SK-N-SH (cell line): ENCODE results near the gene LOXL4. TPM values are rescaled to one million over a fixed set of nuclear protein-coding genes. Genes with fewer than 3 reads are reported as not detected.

Source experiments
- CTCF ChIA-PET: fragments of 300-600, 350-600 bp; formaldehyde crosslinking; extraction: SDS; loops from one replicate; lab custom pipeline; 2021; lab: Yijun Ruan, JAX
- POLR2A ChIA-PET: fragments of 350-600 bp; sonication (Branson Sonifier 250); formaldehyde crosslinking; extraction: SDS; loops from one replicate; lab custom pipeline; 2020; ENCODE audit warnings: antibody characterized with exemption, inconsistent platforms; lab: Yijun Ruan, JAX
- DNase-seq: peaks from one replicate; pipeline ENCODE4 v3.0.0; 2012
- H2AFZ ChIP-seq: fragments of 200-600 bp; sonication (generic); 2 replicates; pipeline ENCODE4 v1.8.1; 2016; ENCODE audit warnings: antibody characterized with exemption, mild to moderate bottlenecking, low read depth
- H3F3A ChIP-seq: fragments of 200-600 bp; sonication (generic); replicated peaks from 2 replicates; pipeline ENCODE3; 2016; ENCODE audit warnings: antibody characterized with exemption, mild to moderate bottlenecking; ENCODE audit not compliant: insufficient read depth
- H3K27ac ChIP-seq, 2 experiments: fragments of 200-500 bp in 1 of 2; fragments of 200-600 bp in 1 of 2; sonication (Bioruptor generic) in 1 of 2; sonication (generic), shearing (Covaris generic) in 1 of 2; 2 replicates each; pipeline versions ENCODE4 v1.5.1 to v1.6.1; 2014 to 2016; ENCODE audit warnings: low read depth in 2 of 2, inconsistent platforms in 1 of 2, low read length in 1 of 2, mild to moderate bottlenecking in 1 of 2, mixed read lengths in 1 of 2
- H3K27me3 ChIP-seq: fragments of 200-600 bp; sonication (generic), shearing (Covaris generic); 2 replicates; pipeline ENCODE4 v1.6.1; 2016; ENCODE audit warnings: mixed run types; ENCODE audit not compliant: insufficient read depth
- H3K36me3 ChIP-seq, 2 experiments: fragments of 200-500 bp in 1 of 2; fragments of 200-600 bp in 1 of 2; sonication (Bioruptor generic) in 1 of 2; sonication (generic) in 1 of 2; replicated peaks in 1 of 2; 2 replicates each; pipeline versions ENCODE3 to v1.5.1; 2014 to 2016; ENCODE audit warnings: low read length in 1 of 2, mild to moderate bottlenecking in 1 of 2; ENCODE audit not compliant: insufficient read depth in 2 of 2, control insufficient read depth in 1 of 2
- H3K4me1 ChIP-seq, 2 experiments: fragments of 200-500 bp in 1 of 2; fragments of 200-600 bp in 1 of 2; sonication (Bioruptor generic) in 1 of 2; sonication (generic), shearing (Covaris generic) in 1 of 2; 2 replicates each; pipeline versions ENCODE4 v1.5.1 to v1.6.1; 2014 to 2016; ENCODE audit warnings: low read depth in 1 of 2, low read length in 1 of 2, mixed run types in 1 of 2; ENCODE audit not compliant: insufficient read depth in 2 of 2, control insufficient read depth in 1 of 2
- H3K4me2 ChIP-seq: fragments of 200-600 bp; sonication (generic), shearing (Covaris generic); 2 replicates; pipeline ENCODE4 v1.6.1; 2017; ENCODE audit warnings: mixed run types
- H3K4me3 ChIP-seq, 2 experiments: fragments of 200-500 bp in 1 of 2; fragments of 200-600 bp in 1 of 2; sonication (Bioruptor generic) in 1 of 2; sonication (generic), shearing (Covaris generic) in 1 of 2; 2 replicates each; pipeline versions ENCODE4 v1.5.1 to v1.8.1; 2014 to 2016; ENCODE audit warnings: low read depth in 2 of 2, inconsistent platforms in 1 of 2, low read length in 1 of 2, mild to moderate bottlenecking in 1 of 2, mixed read lengths in 1 of 2, moderate library complexity in 1 of 2
- H3K79me2 ChIP-seq: fragments of 200-600 bp; sonication (generic); 2 replicates; pipeline ENCODE4 v1.8.1; 2017; ENCODE audit warnings: mild to moderate bottlenecking; ENCODE audit not compliant: insufficient read depth
- H3K9ac ChIP-seq: fragments of 200-600 bp; sonication (generic); 2 replicates; pipeline ENCODE4 v1.6.1; 2017; ENCODE audit warnings: mixed run types
- H3K9me2 ChIP-seq: fragments of 200-600 bp; sonication (generic); 2 replicates; pipeline ENCODE4 v1.6.1; 2017; ENCODE audit warnings: mixed run types
- H3K9me3 ChIP-seq: fragments of 200-600 bp; sonication (generic); 2 replicates; pipeline ENCODE4 v1.6.1; 2017; ENCODE audit warnings: mixed run types, mild to moderate bottlenecking, moderate library complexity
- H4K20me1 ChIP-seq: fragments of 200-600 bp; sonication (generic); 2 replicates; pipeline ENCODE4 v1.6.1; 2017; ENCODE audit warnings: mild to moderate bottlenecking, mixed run types; ENCODE audit not compliant: insufficient read depth
- CHD2 ChIP-seq: fragments of 150-350 bp; IDR thresholded peaks from 2 replicates; pipeline ENCODE4 v1.6.1; 2018; ENCODE audit warnings: low read length; ENCODE audit not compliant: partially characterized antibody
- EP300 ChIP-seq, 2 experiments: IDR thresholded peaks; 2 replicates each; pipeline versions ENCODE4 v1.4.0 to v1.6.1; 2012; ENCODE audit warnings: borderline replicate concordance in 1 of 2, low read depth in 1 of 2, low read length in 1 of 2
- EZH2phosphoT487 ChIP-seq: fragments of 200-600 bp; sonication (generic); IDR thresholded peaks from 2 replicates; pipeline ENCODE4 v1.6.1; 2017; ENCODE audit warnings: low read depth, mixed run types, mild to moderate bottlenecking, antibody characterized with exemption, moderate library complexity, borderline replicate concordance
- FOSL2 ChIP-seq: IDR thresholded peaks from 2 replicates; pipeline ENCODE4 v1.4.0; 2012; ENCODE audit warnings: low read depth, mild to moderate bottlenecking, moderate library complexity, borderline replicate concordance
- FOXJ3 ChIP-seq: sonication (generic); formaldehyde crosslinking; IDR thresholded peaks from 2 replicates; pipeline ENCODE4 v1.5.1; 2020; ENCODE audit warnings: mild to moderate bottlenecking, missing genetic modification reagents
- GABPA ChIP-seq: IDR thresholded peaks from 2 replicates; pipeline ENCODE4 v1.4.0; 2012; ENCODE audit warnings: low read depth, mild to moderate bottlenecking
- GATA2 ChIP-seq: sonication (generic); formaldehyde crosslinking; IDR thresholded peaks from 2 replicates; pipeline ENCODE4 v1.5.0; 2020; ENCODE audit warnings: mild to moderate bottlenecking, missing genetic modification reagents
- JUND ChIP-seq: IDR thresholded peaks from 2 replicates; pipeline ENCODE4 v1.4.0; 2012
- MXI1 ChIP-seq: IDR thresholded peaks from 2 replicates; pipeline ENCODE4 v1.6.1; 2012; ENCODE audit warnings: mild to moderate bottlenecking, low read depth, low read length, improper control_type of control experiment
- NFIC ChIP-seq: IDR thresholded peaks from 2 replicates; pipeline ENCODE4 v1.4.0; 2012; ENCODE audit warnings: borderline replicate concordance
- NRF1 ChIP-seq: IDR thresholded peaks from 2 replicates; pipeline ENCODE4 v1.6.1; 2012; ENCODE audit warnings: low read depth, mild to moderate bottlenecking, low read length
- POLR2AphosphoS5 ChIP-seq: IDR thresholded peaks from 2 replicates; pipeline ENCODE4 v1.6.1; 2012; ENCODE audit warnings: low read depth, low read length
- RAD21 ChIP-seq: IDR thresholded peaks from 2 replicates; pipeline ENCODE4 v1.6.1; 2012; ENCODE audit warnings: mild to moderate bottlenecking, low read length
- RCOR1 ChIP-seq: fragments of 150-350 bp; IDR thresholded peaks from 2 replicates; pipeline ENCODE4 v1.6.1; 2017; ENCODE audit warnings: antibody characterized with exemption, low read length
- RXRA ChIP-seq: IDR thresholded peaks from 2 replicates; pipeline ENCODE4 v1.4.0; 2012; ENCODE audit warnings: low read depth, mild to moderate bottlenecking, borderline replicate concordance
- SMC3 ChIP-seq: IDR thresholded peaks from 2 replicates; pipeline ENCODE4 v1.6.1; 2012; ENCODE audit warnings: low read depth, low read length, improper control_type of control experiment
- TAF1 ChIP-seq: IDR thresholded peaks from 2 replicates; pipeline ENCODE4 v1.6.1; 2012; ENCODE audit warnings: low read depth, mild to moderate bottlenecking, low read length, moderate library complexity, borderline replicate concordance
- USF1 ChIP-seq: IDR thresholded peaks from 2 replicates; pipeline ENCODE4 v1.4.0; 2012; ENCODE audit warnings: low read depth, borderline replicate concordance
- USF2 ChIP-seq: fragments of 150-350 bp; IDR thresholded peaks from 2 replicates; pipeline ENCODE4 v1.6.1; 2017; ENCODE audit warnings: antibody characterized with exemption, low read length, low read depth, borderline replicate concordance
- YY1 ChIP-seq: IDR thresholded peaks from 2 replicates; pipeline ENCODE4 v1.4.0; 2012; ENCODE audit warnings: low read depth, mild to moderate bottlenecking
- WGBS: methylation state at CpG from one replicate; pipeline ENCODE4 v1.1.6; 2017; ENCODE audit warnings: low lambda C conversion rate; 5-methylcytosine and 5-hydroxymethylcytosine counted together
- polyA plus RNA-seq, 3 experiments: library from polyadenylated mRNA; depleted of rRNA; stranded (reverse); fragments of >200 nt; gene quantifications; 2 replicates each; pipeline ENCODE4 v1.2.3, GENCODE V29; 2012
- TF ChIP-seq, protein P1 (sequence below): IDR thresholded peaks from 2 replicates; pipeline ENCODE4 v1.4.0; 2012; ENCODE audit warnings: low read depth
- TF ChIP-seq, protein P2 (sequence below): fragments of 150-350 bp; IDR thresholded peaks from 2 replicates; pipeline ENCODE4 v1.6.1; 2016; ENCODE audit warnings: mild to moderate bottlenecking, low read depth, low read length

Gene LOXL4
- polyA plus RNA-seq, 1 of the 3 experiments (the other 2 are of a cell fraction): 1.7 TPM

GRCh38 chr10:98286419-98286818 is 18.4 kb upstream of the LOXL4 start:
- Histone ChIP-seq H3K4me3 (no peak overlapping the region), H3K4me1 (peaks cover 0 to 8% of the 10 kb centered on the region in 2 experiments; a peak in 1 of 4 replicates), H3K9me2 (no peaks in the 10 kb centered on the region), H3K79me2 (no peaks in the 10 kb centered on the region), H2AFZ (no peak overlapping the region), H3F3A (no peaks in the 10 kb centered on the region), H4K20me1 (no peaks in the 10 kb centered on the region), H3K36me3 (no peaks in the 10 kb centered on the region), H3K27ac (no peak overlapping the region), H3K4me2 (no peak overlapping the region), H3K9ac (no peak overlapping the region), H3K27me3 (peaks cover 5% of the 10 kb centered on the region; the same call in 1 of the 2 replicates), H3K9me3 (no peaks in the 10 kb centered on the region)
- CTCF ChIA-PET: interaction anchor here (0.6 to 8.6 kb wide), 4 partner anchors 23 to 1195 kb away, joined by 4 to 43 read pairs (median 6); no protein-coding TSS in a partner anchor
- no peak for DNase-seq
- POLR2A ChIA-PET: no interaction called here
- 74% methylated on average over 12 of the region's 12 CpGs for WGBS
- TF ChIP-seq FOXJ3 (CRISPR knock-in tag): no peak
- TF ChIP-seq JUND: no peak
- TF ChIP-seq EP300 (IDR thresholded peaks at IDR 0.05; ENCODE audit: borderline replicate concordance in 1 of 2, low read depth in 1 of 2, low read length in 1 of 2): no peak
- no peak for TF ChIP-seq GABPA
- TF ChIP-seq POLR2AphosphoS5: no peak
- TF ChIP-seq RAD21: no peak
- no peak for TF ChIP-seq GATA2 (CRISPR knock-in tag)
- no peak for TF ChIP-seq USF2
- TF ChIP-seq TAF1: no peak
- TF ChIP-seq SMC3: no peak
- TF ChIP-seq, protein P1, sequence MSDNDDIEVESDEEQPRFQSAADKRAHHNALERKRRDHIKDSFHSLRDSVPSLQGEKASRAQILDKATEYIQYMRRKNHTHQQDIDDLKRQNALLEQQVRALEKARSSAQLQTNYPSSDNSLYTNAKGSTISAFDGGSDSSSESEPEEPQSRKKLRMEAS: no peak
- TF ChIP-seq, protein P2, sequence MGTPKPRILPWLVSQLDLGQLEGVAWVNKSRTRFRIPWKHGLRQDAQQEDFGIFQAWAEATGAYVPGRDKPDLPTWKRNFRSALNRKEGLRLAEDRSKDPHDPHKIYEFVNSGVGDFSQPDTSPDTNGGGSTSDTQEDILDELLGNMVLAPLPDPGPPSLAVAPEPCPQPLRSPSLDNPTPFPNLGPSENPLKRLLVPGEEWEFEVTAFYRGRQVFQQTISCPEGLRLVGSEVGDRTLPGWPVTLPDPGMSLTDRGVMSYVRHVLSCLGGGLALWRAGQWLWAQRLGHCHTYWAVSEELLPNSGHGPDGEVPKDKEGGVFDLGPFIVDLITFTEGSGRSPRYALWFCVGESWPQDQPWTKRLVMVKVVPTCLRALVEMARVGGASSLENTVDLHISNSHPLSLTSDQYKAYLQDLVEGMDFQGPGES: no peak
- TF ChIP-seq RCOR1: no peak
- TF ChIP-seq NRF1: no peak
- TF ChIP-seq CHD2: no peak
- no peak for TF ChIP-seq MXI1
- TF ChIP-seq RXRA: no peak
- no peak for TF ChIP-seq FOSL2

GRCh38 chr10:98285416-98285815 is 17.4 kb upstream of the LOXL4 start:
- Histone ChIP-seq H3K27ac (no peak overlapping the region), H3K9me3 (no peaks in the 10 kb centered on the region), H4K20me1 (no peaks in the 10 kb centered on the region), H3K9ac (no peak overlapping the region), H2AFZ (no peak overlapping the region), H3K27me3 (peaks cover 5% of the 10 kb centered on the region; the same call in 1 of the 2 replicates), H3K79me2 (no peaks in the 10 kb centered on the region), H3K9me2 (no peaks in the 10 kb centered on the region), H3F3A (no peaks in the 10 kb centered on the region), H3K4me2 (no peak overlapping the region), H3K4me3 (no peak overlapping the region), H3K36me3 (no peaks in the 10 kb centered on the region), H3K4me1 (peaks cover 0 to 8% of the 10 kb centered on the region in 2 experiments; a peak in 1 of 4 replicates)
- 44% methylated on average over 2 of the region's 2 CpGs for WGBS
- no peak for DNase-seq
- ChIA-PET POLR2A (no interaction called here), CTCF (interaction anchor here (0.7 to 8.6 kb wide), 4 partner anchors 17 to 239 kb away, joined by 3 to 43 read pairs (median 6); no protein-coding TSS in a partner anchor)
- no peak for TF ChIP-seq CHD2
- no peak for TF ChIP-seq EZH2phosphoT487
- no peak for TF ChIP-seq MXI1
- TF ChIP-seq NFIC: no peak
- TF ChIP-seq YY1: no peak
- TF ChIP-seq USF1: no peak
- TF ChIP-seq RXRA: no peak
- TF ChIP-seq, protein P2: no peak
- no peak for TF ChIP-seq SMC3
